ENCODE results near the gene ZNF367.

DNA sequence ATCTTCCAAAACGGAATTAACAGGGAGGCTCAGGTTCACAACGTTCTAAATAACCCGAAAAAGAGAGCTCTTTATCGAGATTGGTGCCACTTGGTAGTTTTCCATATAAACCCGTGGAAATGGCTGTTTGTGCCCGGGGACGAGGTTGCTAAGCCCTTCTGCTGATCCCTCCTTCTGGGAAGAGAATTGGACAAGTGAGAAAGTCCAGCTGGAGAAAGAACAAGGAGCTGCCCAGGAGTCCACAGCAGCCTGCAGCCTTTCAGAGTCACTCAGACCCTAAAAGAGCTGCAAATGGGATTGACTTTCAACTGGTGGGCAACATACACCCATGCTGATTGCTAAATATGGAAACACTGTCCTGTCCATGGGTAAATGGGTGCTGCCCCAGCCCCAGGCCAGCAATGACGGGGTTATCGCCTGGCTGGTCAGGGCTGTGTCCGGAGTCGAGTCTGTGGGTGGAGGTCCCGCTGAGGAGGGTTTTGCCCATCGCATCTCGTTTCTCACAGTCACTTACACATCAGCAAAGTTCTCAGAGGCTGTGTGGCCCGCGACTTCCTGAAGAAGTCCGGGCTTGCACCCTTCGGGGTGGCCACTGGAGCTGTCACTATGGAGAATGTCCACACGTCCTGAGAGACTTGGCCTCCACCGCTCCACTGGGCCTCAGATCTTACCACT is 75.5 kb downstream of the ZNF367 start:
- no peak for TF ChIP-seq POLR2A (IDR thresholded peaks at IDR 0.05)
- TF ChIP-seq, protein P1, sequence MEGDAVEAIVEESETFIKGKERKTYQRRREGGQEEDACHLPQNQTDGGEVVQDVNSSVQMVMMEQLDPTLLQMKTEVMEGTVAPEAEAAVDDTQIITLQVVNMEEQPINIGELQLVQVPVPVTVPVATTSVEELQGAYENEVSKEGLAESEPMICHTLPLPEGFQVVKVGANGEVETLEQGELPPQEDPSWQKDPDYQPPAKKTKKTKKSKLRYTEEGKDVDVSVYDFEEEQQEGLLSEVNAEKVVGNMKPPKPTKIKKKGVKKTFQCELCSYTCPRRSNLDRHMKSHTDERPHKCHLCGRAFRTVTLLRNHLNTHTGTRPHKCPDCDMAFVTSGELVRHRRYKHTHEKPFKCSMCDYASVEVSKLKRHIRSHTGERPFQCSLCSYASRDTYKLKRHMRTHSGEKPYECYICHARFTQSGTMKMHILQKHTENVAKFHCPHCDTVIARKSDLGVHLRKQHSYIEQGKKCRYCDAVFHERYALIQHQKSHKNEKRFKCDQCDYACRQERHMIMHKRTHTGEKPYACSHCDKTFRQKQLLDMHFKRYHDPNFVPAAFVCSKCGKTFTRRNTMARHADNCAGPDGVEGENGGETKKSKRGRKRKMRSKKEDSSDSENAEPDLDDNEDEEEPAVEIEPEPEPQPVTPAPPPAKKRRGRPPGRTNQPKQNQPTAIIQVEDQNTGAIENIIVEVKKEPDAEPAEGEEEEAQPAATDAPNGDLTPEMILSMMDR (IDR thresholded peaks at IDR 0.05) = no peak
